Loucy (cell line): ENCODE measurements around the gene TRIO.

Experiments used
- H2AFZ ChIP-seq: fragments of 200-600 bp; sonication (generic); 2 replicates; pipeline ENCODE4 v1.6.0; 2016; ENCODE audit warnings: antibody characterized with exemption, mild to moderate bottlenecking, low read length, moderate library complexity
- H3F3A ChIP-seq: fragments of 200-600 bp; 2 replicates; pipeline ENCODE4 v1.6.0; 2016; ENCODE audit warnings: antibody characterized with exemption, low read depth, mild to moderate bottlenecking
- H3K27me3 ChIP-seq: fragments of 200-600 bp; sonication (generic); 2 replicates; pipeline ENCODE4 v1.6.1; 2014; ENCODE audit warnings: low read length, mild to moderate bottlenecking; ENCODE audit not compliant: insufficient read depth, poor library complexity, severe bottlenecking
- H3K36me3 ChIP-seq: fragments of 200-600 bp; sonication (generic); 2 replicates; pipeline ENCODE4 v1.6.1; 2016; ENCODE audit warnings: low read length; ENCODE audit not compliant: insufficient read depth
- H3K4me1 ChIP-seq: fragments of 200-600 bp; sonication (generic); 2 replicates; pipeline ENCODE4 v1.5.1; 2014; ENCODE audit warnings: low read length, mild to moderate bottlenecking; ENCODE audit not compliant: insufficient read depth, poor library complexity, severe bottlenecking
- H3K4me2 ChIP-seq: fragments of 200-600 bp; sonication (generic); 2 replicates; pipeline ENCODE4 v1.6.0; 2014; ENCODE audit warnings: antibody characterized with exemption, low read length, low read depth, mild to moderate bottlenecking; ENCODE audit not compliant: poor library complexity, severe bottlenecking
- H3K4me3 ChIP-seq: fragments of 200-600 bp; sonication (generic); 2 replicates; pipeline ENCODE4 v1.5.1; 2014; ENCODE audit warnings: low read length, mild to moderate bottlenecking, mixed read lengths; ENCODE audit not compliant: poor library complexity, severe bottlenecking
- H3K79me2 ChIP-seq: fragments of 200-600 bp; sonication (generic); 2 replicates; pipeline ENCODE4 v1.6.1; 2014; ENCODE audit warnings: low read length; ENCODE audit not compliant: insufficient read depth
- H3K9ac ChIP-seq: fragments of 200-600 bp; sonication (generic); 2 replicates; pipeline ENCODE4 v1.6.0; 2014; ENCODE audit warnings: mild to moderate bottlenecking, low read depth, low read length, moderate library complexity; ENCODE audit not compliant: poor library complexity, severe bottlenecking
- H3K9me2 ChIP-seq: fragments of 200-600 bp; sonication (generic); replicated peaks from 2 replicates; pipeline ENCODE4 v1.6.1; 2016; ENCODE audit warnings: low read depth, low read length, mixed read lengths
- H3K9me3 ChIP-seq: fragments of 200-600 bp; sonication (generic); 2 replicates; pipeline ENCODE4 v1.6.1; 2014; ENCODE audit warnings: mild to moderate bottlenecking, antibody characterized with exemption, low read length, low read depth; ENCODE audit not compliant: insufficient read depth
- H4K20me1 ChIP-seq: fragments of 200-600 bp; sonication (generic); 2 replicates; pipeline ENCODE4 v1.6.0; 2014; ENCODE audit warnings: antibody characterized with exemption, low read length, mild to moderate bottlenecking; ENCODE audit not compliant: insufficient read depth, poor library complexity, severe bottlenecking
- EZH2phosphoT487 ChIP-seq: fragments of 200-600 bp; IDR thresholded peaks from 2 replicates; pipeline ENCODE4 v1.6.1; 2018; ENCODE audit warnings: antibody characterized with exemption, mild to moderate bottlenecking, moderate library complexity, borderline replicate concordance
- TF ChIP-seq, protein P1 (sequence below): fragments of 200-600 bp; sonication (generic); conservative IDR thresholded peaks from 2 replicates; pipeline ENCODE4 v1.5.1; 2014; ENCODE audit warnings: mild to moderate bottlenecking, antibody characterized with exemption, low read length

TRIO gene

DNA sequence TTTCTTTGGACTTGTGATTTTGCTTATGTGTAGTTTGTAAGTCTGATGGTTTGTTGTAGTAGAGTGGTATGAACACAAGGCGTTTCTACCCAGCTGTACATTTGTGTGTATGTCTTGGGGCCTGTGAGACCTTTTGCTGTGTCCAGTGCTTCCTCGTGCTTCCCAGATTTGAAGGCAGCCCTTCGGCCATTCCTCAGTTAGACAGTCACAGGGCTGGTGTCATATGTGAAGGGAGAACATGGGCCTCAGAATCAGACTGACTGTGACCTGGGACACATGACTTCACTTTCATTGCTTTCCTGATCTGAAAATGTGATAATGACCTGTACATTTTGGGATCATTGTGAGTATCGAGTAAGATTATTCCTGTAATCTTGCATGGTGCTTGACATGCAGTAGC is 140.0 kb downstream of the TRIO start:
- peaks cover 35% of the 10 kb centered on the region; the same call in 1 of the 2 replicates for H3K36me3 ChIP-seq
- H3K4me1 ChIP-seq, result peaks cover 2% of the 10 kb centered on the region

DNA sequence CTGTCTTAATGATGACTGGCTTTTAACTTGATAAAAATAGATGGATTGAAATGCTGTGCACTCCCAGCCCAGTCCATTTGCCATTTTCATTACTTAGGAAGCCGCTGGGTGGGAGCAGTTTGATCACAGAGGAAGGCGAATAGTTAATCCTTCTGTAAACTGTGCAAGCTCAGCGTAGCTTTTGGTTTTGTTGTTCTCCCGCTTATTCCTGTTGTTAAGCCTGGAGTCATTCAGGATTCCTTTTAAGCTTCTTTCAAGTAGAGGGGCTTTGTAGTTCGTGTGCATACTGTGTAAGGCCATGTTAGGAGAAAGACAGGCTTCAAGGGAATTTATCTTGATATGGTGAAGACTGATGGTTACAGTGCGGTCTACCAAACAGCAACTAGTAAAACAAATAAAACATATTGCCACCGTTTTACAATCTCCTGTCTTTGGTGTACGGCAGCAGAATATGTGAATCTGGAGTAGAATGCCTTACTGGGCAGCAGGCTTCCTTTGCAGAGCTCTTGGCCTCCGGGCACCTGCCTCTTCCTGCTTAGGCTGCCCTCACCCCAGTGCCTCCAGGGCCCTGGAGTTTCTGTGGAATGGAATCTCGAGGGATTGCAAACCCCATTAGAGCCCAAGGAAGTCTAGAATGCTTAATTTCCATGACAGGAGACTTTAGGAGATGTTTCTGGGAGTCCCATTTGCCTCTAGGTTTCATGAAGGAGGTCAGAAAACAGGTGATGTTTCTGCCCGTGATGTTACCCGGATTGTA is 141.4 kb downstream of the TRIO start:
- Histone ChIP-seq H3K4me2 (no peak overlapping the region), H3K36me3 (peaks cover 42% of the 10 kb centered on the region; the same call in 1 of the 2 replicates), H3K9me3 (no peaks in the 10 kb centered on the region), H3F3A (no peaks in the 10 kb centered on the region), H3K27me3 (no peaks in the 10 kb centered on the region), H3K79me2 (peaks cover 5% of the 10 kb centered on the region; the same call in 1 of the 2 replicates), H4K20me1 (no peaks in the 10 kb centered on the region), H3K9ac (no peak overlapping the region), H3K4me1 (no peaks in the 10 kb centered on the region), H3K9me2 (no peaks in the 10 kb centered on the region), H2AFZ (no peak overlapping the region), H3K4me3 (no peak overlapping the region)
- no peak for TF ChIP-seq EZH2phosphoT487
- TF ChIP-seq, protein P1, sequence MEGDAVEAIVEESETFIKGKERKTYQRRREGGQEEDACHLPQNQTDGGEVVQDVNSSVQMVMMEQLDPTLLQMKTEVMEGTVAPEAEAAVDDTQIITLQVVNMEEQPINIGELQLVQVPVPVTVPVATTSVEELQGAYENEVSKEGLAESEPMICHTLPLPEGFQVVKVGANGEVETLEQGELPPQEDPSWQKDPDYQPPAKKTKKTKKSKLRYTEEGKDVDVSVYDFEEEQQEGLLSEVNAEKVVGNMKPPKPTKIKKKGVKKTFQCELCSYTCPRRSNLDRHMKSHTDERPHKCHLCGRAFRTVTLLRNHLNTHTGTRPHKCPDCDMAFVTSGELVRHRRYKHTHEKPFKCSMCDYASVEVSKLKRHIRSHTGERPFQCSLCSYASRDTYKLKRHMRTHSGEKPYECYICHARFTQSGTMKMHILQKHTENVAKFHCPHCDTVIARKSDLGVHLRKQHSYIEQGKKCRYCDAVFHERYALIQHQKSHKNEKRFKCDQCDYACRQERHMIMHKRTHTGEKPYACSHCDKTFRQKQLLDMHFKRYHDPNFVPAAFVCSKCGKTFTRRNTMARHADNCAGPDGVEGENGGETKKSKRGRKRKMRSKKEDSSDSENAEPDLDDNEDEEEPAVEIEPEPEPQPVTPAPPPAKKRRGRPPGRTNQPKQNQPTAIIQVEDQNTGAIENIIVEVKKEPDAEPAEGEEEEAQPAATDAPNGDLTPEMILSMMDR, result no peak

More for the DNA sequence above, 140.0 kb downstream of the TRIO start:
- H3K79me2 ChIP-seq, result peaks cover 18% of the 10 kb centered on the region; the same call in 1 of the 2 replicates
- no peak overlapping the region for H3K9ac ChIP-seq
- H3K4me3 ChIP-seq, result no peak overlapping the region
- H3F3A ChIP-seq, result no peaks in the 10 kb centered on the region
- H3K9me2 ChIP-seq, result no peaks in the 10 kb centered on the region
- H3K27me3 ChIP-seq, result no peaks in the 10 kb centered on the region
- no peak overlapping the region for H2AFZ ChIP-seq
- TF ChIP-seq, protein P1, result no peak
- no peak for TF ChIP-seq EZH2phosphoT487
- no peaks in the 10 kb centered on the region for H3K9me3 ChIP-seq
- no peak overlapping the region for H3K4me2 ChIP-seq
- H4K20me1 ChIP-seq, result peaks cover 6% of the 10 kb centered on the region

DNA sequence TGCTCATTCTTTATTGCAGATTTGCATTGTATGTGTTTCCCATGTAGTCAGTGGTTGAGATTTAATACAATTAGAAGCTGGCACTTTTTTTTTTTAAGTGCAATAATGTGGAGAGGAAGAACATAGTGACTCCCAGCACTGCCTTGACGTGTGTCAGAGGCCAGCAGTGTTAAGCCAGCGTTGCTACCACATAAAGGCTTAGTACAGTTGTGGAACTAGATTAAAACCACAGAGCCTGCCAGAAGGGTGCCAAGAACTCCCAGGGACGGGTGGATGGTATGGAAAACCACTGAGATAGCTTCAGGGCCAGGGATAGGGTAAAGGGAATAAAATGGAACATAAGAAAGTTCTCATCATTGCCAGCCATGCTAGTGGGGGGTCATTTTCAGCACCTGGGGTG is 142.9 kb downstream of the TRIO start:
- Histone ChIP-seq H2AFZ (no peak overlapping the region), H3K79me2 (peaks cover 5% of the 10 kb centered on the region; the same call in 1 of the 2 replicates), H3K4me2 (no peak overlapping the region), H3K4me3 (no peak overlapping the region), H3K4me1 (no peaks in the 10 kb centered on the region), H3F3A (no peaks in the 10 kb centered on the region), H3K9ac (no peak overlapping the region), H3K27me3 (no peaks in the 10 kb centered on the region), H3K36me3 (peaks cover 41% of the 10 kb centered on the region; the same call in 1 of the 2 replicates), H3K9me2 (no peaks in the 10 kb centered on the region), H4K20me1 (no peaks in the 10 kb centered on the region), H3K9me3 (no peaks in the 10 kb centered on the region)
- TF ChIP-seq EZH2phosphoT487, result no peak
- TF ChIP-seq, protein P1, result no peak
